GM19455 (cell line): ENCODE data around the gene SLC2A1.
"Not testable (repeated sequence)": the region's sequence is repeated elsewhere in the genome, so short reads cannot be mapped to it uniquely, and the experiment has no call there.

Experiments
- ATAC-seq: cut with Tn5 transposase; IDR thresholded peaks from one replicate; pipeline ENCODE4 v1.9.1; 2021; ENCODE audit not compliant: unreplicated experiment

SLC2A1 gene

GRCh38 chr1:42930178-42931107 lies 28.2 kb downstream of the SLC2A1 start:
- ATAC-seq = no peak

DNA sequence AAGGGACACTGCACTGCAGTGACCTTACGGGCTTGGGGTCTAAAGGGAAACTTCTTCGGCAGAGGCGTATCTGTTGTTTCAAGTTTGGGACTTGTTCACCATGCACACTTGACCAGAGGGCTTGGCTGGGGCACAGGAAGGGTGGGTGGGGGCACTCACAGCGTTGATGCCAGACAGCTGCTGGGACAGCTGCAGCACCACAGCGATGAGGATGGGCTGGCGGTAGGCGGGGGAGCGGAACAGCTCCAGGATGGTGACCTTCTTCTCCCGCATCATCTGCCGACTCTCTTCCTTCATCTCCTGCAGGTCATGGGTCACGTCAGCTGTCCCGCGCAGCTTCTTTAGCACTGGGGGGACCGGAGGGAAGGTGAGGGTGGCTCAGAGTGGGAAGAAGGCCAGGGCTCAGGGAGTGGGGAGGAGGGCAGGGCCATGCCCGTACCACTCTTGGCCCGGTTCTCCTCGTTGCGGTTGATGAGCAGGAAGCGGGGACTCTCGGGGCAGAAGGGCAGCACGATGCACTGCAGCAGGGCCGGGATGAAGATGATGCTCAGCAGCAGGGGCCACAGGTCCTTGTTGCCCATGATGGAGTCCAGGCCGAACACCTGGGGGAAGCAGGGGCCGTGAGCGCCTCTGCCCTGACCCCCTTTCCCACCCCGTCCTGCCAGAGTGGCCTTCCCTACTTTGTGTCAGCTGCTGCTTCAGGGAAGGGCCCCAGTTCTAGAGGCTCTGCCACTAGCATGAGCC lies 29.1 kb downstream of the SLC2A1 start:
- ATAC-seq = no peak

DNA sequence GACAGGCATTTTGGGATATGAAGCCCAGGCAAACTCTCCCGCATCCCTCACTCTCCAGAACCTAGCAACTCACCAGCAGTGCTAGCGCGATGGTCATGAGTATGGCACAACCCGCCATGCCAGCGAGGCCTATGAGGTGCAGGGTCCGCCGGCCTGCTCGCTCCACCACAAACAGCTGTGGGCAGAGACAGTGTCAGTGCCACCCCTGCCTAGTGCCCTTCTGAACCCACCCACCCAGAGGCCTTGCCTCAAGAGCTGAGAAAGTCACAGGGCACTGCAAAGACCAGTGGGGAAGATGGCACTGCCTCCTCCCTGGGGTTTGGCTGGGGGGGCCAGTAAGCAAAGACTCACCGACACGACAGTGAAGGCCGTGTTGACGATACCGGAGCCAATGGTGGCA lies 29.8 kb downstream of the SLC2A1 start:
- ATAC-seq = no peak

DNA sequence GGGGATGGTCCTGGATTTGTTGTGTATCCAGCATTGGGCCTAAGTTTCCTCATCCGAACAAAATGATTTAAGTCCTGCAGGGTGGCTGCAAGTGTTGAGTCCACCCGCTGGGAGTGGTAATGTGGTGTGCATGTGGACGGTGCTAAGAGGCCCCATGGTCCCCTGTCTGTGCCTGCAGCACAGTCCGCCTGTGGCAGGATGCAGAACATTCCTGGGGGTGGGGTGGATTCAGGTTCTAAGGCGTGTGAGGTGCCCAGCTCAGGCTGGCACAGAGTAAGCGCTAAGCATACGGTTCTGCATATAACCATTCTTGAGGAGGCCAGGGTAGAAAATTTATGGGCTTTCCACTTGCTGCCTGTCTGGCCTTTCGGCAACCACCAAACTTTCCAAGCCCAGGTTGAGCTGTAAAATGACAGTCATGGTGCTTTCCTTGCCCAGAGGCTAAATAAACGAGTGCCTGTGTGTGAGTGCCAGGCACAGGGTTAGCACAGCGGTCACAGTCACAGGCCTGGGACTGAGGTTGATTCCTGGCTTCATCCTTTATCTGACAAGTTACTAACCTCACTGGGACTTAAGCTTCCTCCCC lies 30.7 kb downstream of the SLC2A1 start:
- no peak for ATAC-seq

GRCh38 chr1:42927274-42927841 lies 31.3 kb downstream of the SLC2A1 start:
- ATAC-seq = no peak

DNA sequence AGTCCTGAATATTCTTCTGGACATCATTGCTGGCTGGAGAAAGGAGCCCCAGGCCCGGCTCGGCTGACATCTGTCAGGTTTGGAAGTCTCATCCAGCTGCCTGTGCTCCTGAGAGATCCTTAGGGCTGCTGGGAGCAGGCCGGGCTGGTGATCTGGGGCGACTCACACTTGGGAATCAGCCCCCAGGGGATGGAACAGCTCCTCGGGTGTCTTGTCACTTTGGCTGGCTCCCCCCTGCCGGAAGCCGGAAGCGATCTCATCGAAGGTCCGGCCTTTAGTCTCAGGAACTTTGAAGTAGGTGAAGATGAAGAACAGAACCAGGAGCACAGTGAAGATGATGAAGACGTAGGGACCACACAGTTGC lies 31.8 kb downstream of the SLC2A1 start:
- ATAC-seq = no peak

DNA sequence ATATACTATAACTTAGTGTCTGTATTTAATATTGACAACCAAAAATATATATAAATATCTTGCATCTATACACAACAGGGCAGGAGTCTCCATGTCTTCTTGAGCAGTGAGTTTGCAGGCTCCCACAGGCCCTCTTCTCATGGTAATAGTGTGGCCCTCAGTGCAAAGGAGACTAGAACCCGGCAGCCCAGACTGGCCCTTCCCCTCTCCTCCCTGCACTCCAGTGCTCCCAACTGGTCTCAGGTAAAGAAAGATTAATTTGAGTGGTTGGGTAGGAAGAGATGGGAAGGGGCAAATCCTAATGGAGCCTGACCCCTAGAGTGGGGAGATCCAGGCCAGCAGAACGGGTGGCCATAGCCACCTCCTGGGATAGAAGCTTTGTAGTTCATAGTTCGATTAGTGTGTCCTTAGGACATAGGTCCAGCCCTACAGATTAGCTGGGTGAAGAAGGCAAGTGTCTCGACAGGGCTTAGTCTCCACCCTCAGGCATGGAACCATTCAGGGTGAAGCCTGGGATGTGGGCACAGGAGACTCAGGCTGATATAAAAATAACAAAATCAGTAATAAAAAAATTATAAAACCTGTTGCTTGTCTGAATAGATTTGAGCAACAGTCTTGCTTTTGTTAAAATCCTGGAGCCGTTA lies 32.3 kb downstream of the SLC2A1 start:
- ATAC-seq = no peak

DNA sequence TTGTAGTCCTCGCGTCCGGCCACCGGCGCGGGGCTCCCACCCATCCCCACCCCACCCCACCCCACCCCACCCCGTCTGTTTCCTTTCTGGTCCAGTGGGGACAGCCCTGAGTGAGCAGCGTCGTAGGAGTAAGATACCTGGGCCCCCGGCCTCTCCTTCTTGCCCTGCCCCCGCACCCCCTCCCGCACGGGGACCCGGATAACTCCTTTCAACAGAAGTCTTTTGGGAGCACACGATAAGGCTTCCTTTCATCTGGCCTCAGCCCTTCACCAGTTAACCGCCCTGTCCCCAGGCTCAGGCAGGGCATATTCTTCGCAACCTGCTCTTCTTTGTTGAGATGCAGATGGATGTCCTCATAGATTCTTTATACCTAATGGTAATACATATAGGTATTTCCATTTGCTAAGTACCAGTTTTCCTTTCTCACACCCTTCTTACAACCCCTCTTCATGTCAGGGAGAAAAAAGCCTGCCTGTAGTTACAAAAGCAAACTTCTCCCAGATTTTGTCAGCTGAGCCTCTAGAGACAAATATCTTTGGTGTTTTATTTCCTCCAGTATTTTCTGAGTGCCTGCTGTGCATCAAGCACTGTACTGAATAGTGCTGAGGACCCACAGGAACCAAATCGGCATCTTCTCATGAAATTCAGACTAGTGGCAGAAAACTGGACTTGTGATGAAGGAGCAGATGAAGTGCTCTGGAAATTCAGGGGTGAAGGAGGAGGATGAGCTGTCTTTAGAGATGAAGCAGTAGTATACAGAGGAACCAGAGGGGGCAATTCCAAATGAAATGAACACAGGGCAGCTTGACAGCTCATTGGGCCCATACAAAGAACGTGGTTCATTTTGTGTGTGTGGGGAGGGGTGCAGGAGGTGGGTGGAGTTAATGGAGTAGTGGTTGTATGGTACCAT lies 33.6 kb downstream of the SLC2A1 start:
- ATAC-seq = peak; percentile 8

DNA sequence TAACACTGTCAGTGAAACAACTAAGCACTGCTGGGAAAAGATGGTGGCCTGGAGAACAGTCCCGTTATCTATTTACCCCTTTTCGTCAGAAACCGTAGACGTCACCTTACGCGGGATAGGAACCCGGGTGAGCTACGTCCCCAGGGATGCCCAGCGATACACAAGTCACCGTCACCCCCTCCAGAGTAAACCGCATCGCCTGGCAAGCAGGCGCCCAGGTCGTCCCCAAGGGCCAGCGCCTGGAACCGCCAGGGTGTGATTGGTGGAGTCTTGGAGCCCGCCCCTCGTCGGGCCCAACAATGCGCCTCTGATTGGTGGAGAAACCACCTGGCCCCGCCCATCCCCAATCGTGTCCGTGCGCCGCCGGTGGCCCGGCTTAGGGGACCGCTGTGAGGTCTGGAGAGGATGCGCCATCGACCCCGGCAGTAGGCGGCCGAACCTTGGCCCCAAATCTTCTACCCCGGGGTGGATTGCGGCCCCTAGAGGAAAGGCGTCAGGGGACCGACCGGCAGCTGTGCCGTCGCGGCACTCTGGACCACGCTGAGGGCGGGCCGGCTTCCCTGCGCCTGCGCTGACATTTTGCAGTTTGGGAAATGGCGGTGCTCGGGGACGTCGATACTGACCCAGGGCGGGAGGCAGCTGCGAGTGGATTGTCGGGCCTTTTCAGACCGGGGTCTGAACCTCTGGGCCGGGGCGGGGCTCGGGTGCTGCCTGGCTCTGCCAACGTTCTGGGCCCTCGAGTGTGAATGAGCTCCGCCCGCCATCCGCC lies 34.4 kb downstream of the SLC2A1 start:
- peak; percentile 90 for ATAC-seq

GRCh38 chr1:42923367-42924081 lies 35.1 kb downstream of the SLC2A1 start:
- ATAC-seq = no peak

- ATAC-seq = no peak
Observed at GRCh38 chr1:42922687-42923366, 35.8 kb downstream of the SLC2A1 start.

- no peak for ATAC-seq
Observed at GRCh38 chr1:42921769-42922168, 36.9 kb downstream of the SLC2A1 start.

- not testable (repeated sequence) for ATAC-seq
Observed at GRCh38 chr1:42919651-42920050, 39.0 kb downstream of the SLC2A1 start.

- ATAC-seq = no peak
Observed at GRCh38 chr1:42917241-42917495, 41.5 kb downstream of the SLC2A1 start.

GRCh38 chr1:42915456-42915855 lies 43.2 kb downstream of the SLC2A1 start:
- no peak for ATAC-seq

DNA sequence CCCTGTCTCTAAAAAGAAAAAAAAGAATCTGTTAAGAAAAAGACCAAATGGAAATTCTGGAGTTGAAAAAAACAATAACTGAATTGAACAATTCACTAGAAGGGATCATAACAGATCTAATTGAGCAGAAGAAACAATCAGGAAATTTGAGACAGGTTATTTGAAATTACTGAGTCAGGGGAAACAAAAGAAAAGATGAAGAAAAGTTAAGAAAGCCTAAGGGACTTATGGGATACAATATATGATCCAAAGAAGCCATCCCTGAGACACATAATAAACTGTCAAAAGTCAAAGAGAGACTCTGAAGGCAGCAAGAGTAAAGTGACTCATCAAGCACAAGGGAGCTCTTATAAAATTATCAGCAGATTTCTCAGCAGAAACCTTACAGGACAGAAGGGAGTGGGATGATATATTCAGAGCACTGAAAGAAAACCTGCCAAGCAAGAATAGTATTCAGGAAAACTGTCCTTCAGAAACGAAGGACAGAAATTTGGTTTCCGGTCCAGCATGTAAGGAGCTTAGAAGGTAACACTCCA lies 44.5 kb downstream of the SLC2A1 start:
- ATAC-seq = no peak

GRCh38 chr1:42913426-42914091 lies 45.1 kb downstream of the SLC2A1 start:
- ATAC-seq = no peak
